Urinary bladder (tissue), 4 donors: ENCODE results near the gene C12orf76. TPM values are rescaled to one million over a fixed set of nuclear protein-coding genes. Genes with fewer than 3 reads are reported as not detected.
"Not testable (repeated sequence)": the region's sequence is repeated elsewhere in the genome, so short reads cannot be mapped to it uniquely, and the experiment has no call there.

ENCODE experiments used
- DNase-seq: peaks from one replicate; pipeline ENCODE4 v3.0.0-alpha.2; 2015; ENCODE audit errors: extremely low spot score
- H3K27ac ChIP-seq: one replicate; pipeline ENCODE4 v1.5.1; 2013; ENCODE audit warnings: low read depth, mild to moderate bottlenecking, moderate library complexity
- H3K36me3 ChIP-seq: one replicate; pipeline ENCODE4 v1.6.1; 2013; ENCODE audit warnings: mild to moderate bottlenecking, moderate library complexity; ENCODE audit not compliant: insufficient read depth
- H3K4me1 ChIP-seq: one replicate; pipeline ENCODE4 v1.6.1; 2013; ENCODE audit warnings: mild to moderate bottlenecking, moderate library complexity; ENCODE audit not compliant: insufficient read depth
- H3K4me3 ChIP-seq: one replicate; pipeline ENCODE4 v1.5.1; 2013; ENCODE audit warnings: low read depth, low read length
- WGBS: extraction: QIAGEN DNeasy Blood & Tissue Kit; methylation state at CpG from one replicate; pipeline ENCODE4 v1.1.7; 2013; 5-methylcytosine and 5-hydroxymethylcytosine counted together
- polyA plus RNA-seq: library from polyadenylated mRNA; stranded (reverse); fragments of 200-250 nt; gene quantifications from one replicate; pipeline ENCODE4 v1.2.3, GENCODE V29; 2013
- total RNA-seq: library from RNA; depleted of rRNA; stranded (reverse); fragments of >200 nt; gene quantifications from one replicate; pipeline ENCODE4 v1.2.3, GENCODE V29; 2014
- donor health status: healthy with polysubstance abuse.
- donor health status: healthy.

C12orf76 gene
- total and polyA plus RNA-seq, 2 donors = 14.7 to 21.1 TPM

GRCh38 chr12:110024051-110024450 is 24.3 kb downstream of the C12orf76 start:
- H3K4me1 ChIP-seq = no peaks in the 10 kb centered on the region
- H3K36me3 ChIP-seq = no peaks in the 10 kb centered on the region
- H3K4me3 ChIP-seq = no peak overlapping the region
- H3K27ac ChIP-seq = no peak overlapping the region
- whole genome bisulfite sequencing = 88% methylated on average over 2 of the region's 2 CpGs
- DNase-seq = no peak

- no peak overlapping the region for H3K27ac ChIP-seq
- no peak for DNase-seq
- no peak overlapping the region for H3K4me3 ChIP-seq
- H3K36me3 ChIP-seq = no peaks in the 10 kb centered on the region
- H3K4me1 ChIP-seq = no peaks in the 10 kb centered on the region
- 68% methylated on average over 5 of the region's 5 CpGs for WGBS
Measured at GRCh38 chr12:110023059-110023980, 25.0 kb downstream of the C12orf76 start.

GRCh38 chr12:110020956-110021355 is 27.4 kb downstream of the C12orf76 start:
- Histone ChIP-seq H3K36me3 (peaks cover 2% of the 10 kb centered on the region), H3K4me1 (no peaks in the 10 kb centered on the region), H3K27ac (no peak overlapping the region), H3K4me3 (no peak overlapping the region)
- 88% methylated on average over 4 of the region's 4 CpGs for WGBS
- no peak for DNase-seq

- Histone ChIP-seq H3K4me3 (no peak overlapping the region), H3K4me1 (no peaks in the 10 kb centered on the region), H3K27ac (no peak overlapping the region), H3K36me3 (peaks cover 2% of the 10 kb centered on the region)
- WGBS = 64% methylated on average over 2 of the region's 2 CpGs
- DNase-seq = no peak
Measured at GRCh38 chr12:110015132-110015531, 33.2 kb downstream of the C12orf76 start.

GRCh38 chr12:110012659-110013058 is 35.7 kb downstream of the C12orf76 start:
- Histone ChIP-seq H3K4me3 (no peak overlapping the region), H3K36me3 (no peaks in the 10 kb centered on the region), H3K27ac (no peak overlapping the region), H3K4me1 (no peaks in the 10 kb centered on the region)
- WGBS = 91% methylated on average over 4 of the region's 4 CpGs
- no peak for DNase-seq

GRCh38 chr12:110012137-110012536 is 36.2 kb downstream of the C12orf76 start:
- Histone ChIP-seq H3K4me1 (no peaks in the 10 kb centered on the region), H3K36me3 (no peaks in the 10 kb centered on the region), H3K4me3 (no peak overlapping the region), H3K27ac (no peak overlapping the region)
- DNase-seq = no peak
- 90% methylated on average over 6 of the region's 6 CpGs for WGBS

GRCh38 chr12:110010853-110011723 is 37.2 kb downstream of the C12orf76 start:
- Histone ChIP-seq H3K36me3 (no peaks in the 10 kb centered on the region), H3K4me1 (no peaks in the 10 kb centered on the region), H3K4me3 (no peak overlapping the region), H3K27ac (no peak overlapping the region)
- 88% methylated on average over 13 of the region's 13 CpGs for WGBS
- DNase-seq = no peak

GRCh38 chr12:110008681-110009398 is 39.5 kb downstream of the C12orf76 start:
- DNase-seq, H3K36me3 ChIP-seq, H3K4me1 ChIP-seq, H3K27ac ChIP-seq, H3K4me3 ChIP-seq: not testable (repeated sequence)
- 94% methylated on average over 15 of the region's 15 CpGs for WGBS

GRCh38 chr12:110007881-110008280 is 40.4 kb downstream of the C12orf76 start:
- H3K4me1 ChIP-seq = no peaks in the 10 kb centered on the region
- H3K27ac ChIP-seq = no peak overlapping the region
- DNase-seq = no peak
- no peak overlapping the region for H3K4me3 ChIP-seq
- no peaks in the 10 kb centered on the region for H3K36me3 ChIP-seq

- no peak overlapping the region for H3K4me3 ChIP-seq
- H3K27ac ChIP-seq = no peak overlapping the region
- H3K36me3 ChIP-seq = no peaks in the 10 kb centered on the region
- 96% methylated on average over 4 of the region's 4 CpGs for WGBS
- DNase-seq = no peak
- H3K4me1 ChIP-seq = no peaks in the 10 kb centered on the region
Measured at GRCh38 chr12:110006115-110006514, 42.2 kb downstream of the C12orf76 start.

GRCh38 chr12:110005319-110005973 is 42.9 kb downstream of the C12orf76 start:
- H3K27ac ChIP-seq = no peak overlapping the region
- 89% methylated on average over 7 of the region's 7 CpGs for WGBS
- H3K4me3 ChIP-seq = no peak overlapping the region
- no peak for DNase-seq
- no peaks in the 10 kb centered on the region for H3K36me3 ChIP-seq
- H3K4me1 ChIP-seq = no peaks in the 10 kb centered on the region

- H3K4me1 ChIP-seq = no peaks in the 10 kb centered on the region
- no peak overlapping the region for H3K27ac ChIP-seq
- H3K36me3 ChIP-seq = no peaks in the 10 kb centered on the region
- DNase-seq = no peak
- 61% methylated on average over 4 of the region's 4 CpGs for WGBS
- H3K4me3 ChIP-seq = no peak overlapping the region
Measured at GRCh38 chr12:110004598-110004997, 43.7 kb downstream of the C12orf76 start.
